ENCODE measurements around the gene C14orf119.

Gene C14orf119

GRCh38 chr14:23110579-23111365 is 15.5 kb downstream of the C14orf119 start:
- DNase-seq, result no peak

DNA sequence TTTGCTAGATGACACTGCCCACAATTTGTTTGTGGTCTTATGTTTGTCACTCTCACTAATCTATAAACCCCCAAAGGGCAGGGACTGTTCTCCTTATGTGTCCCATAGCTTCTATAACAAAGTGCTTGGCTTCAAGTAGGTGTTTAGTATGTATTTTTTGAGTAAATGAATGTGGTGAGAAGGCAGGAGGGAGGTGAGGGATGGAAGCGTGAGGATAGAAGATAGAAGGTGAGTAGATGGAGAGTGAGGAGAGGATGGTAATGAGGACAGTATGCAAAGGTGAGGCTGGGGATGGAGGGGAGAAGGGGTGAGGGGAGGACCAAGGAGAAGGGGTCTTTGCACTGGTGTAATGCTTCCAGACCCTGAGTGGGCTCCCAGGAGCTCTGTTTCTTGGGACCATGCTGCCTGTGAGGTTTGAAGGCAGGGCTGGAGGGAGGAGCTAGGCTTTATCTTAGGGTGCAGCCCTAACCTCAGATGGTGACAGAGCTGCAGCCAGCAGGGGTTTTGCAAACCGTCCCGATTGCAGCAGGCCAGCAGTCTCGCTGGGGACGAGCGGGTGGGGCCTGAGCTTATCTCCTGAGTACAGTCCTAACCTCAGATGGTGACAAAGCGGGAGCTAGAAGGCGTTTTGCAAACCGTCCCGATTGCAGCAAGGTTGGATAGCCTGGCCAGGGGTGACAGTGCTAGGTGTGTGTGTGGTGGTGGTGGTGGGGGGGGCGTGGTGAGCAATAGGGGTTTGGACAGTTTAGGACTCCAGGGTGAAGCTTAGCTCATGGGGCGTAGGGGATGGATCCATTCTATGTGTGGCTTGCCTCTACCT is 17.3 kb downstream of the C14orf119 start:
- no peak for DNase-seq

DNA sequence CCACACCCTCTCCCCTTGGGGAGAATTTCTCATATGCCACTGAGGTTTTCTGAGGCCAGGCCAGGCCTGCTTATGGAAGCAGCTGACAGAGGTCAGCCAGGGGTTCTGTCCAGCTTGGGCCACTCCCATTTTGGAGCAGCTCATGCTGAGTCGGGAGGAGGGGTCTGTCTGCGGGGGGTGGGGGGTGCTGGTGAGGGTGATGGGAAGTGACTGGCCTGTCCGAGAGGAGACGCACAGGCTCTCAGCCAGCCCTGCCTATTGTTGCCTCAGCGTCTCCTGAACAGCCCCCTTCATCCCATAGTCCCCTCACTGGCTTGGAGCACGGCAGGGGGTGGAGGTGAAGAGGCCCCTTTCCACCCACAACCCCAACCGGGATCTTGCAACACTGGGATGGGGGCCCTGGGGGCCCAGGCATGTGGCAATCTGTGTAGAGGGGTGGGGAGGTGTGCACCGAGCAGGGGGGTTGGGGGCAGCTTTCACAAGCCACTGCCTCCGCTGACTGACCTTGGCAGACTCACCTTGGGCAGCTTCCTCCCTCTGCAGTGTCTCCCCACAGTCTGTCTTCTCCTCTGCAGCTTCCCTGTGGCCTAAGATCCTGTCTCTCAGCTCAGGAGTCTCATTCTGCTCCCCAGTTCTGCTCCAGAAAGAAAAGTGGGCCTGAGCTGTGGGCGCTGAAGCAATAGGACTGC is 18.3 kb downstream of the C14orf119 start:
- DNase-seq, result no peak

DNA sequence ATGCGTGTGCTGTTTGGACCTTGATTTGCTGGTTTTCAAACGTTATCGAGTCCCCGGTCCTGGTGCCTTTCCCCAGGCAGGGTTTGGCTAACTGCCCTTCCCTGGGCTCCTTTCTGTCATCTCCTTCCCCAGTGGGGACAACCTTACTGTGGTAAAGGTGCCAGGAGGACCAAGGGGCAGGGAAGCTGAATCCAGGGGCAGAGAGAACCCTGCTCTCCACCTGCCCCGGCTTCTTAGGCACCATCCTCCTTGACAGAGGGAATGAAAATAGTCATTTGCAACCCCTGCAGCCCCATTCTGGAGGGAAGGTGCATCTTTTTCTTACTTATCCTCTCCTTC is 18.8 kb downstream of the C14orf119 start:
- no peak for DNase-seq

- DNase-seq, result no peak
These were observed 19.3 kb downstream of the C14orf119 start for GRCh38 chr14:23114669-23115038.

- no peak for DNase-seq
These were observed 19.9 kb downstream of the C14orf119 start for GRCh38 chr14:23115039-23115731.

GRCh38 chr14:23115918-23116317 is 20.6 kb downstream of the C14orf119 start:
- DNase-seq, result no peak

- no peak for DNase-seq
These were observed 22.2 kb downstream of the C14orf119 start for GRCh38 chr14:23117371-23118020.

GRCh38 chr14:23118506-23119362 is 23.4 kb downstream of the C14orf119 start, which contains the start of gene CEBPE:
CEBPE (minus strand) TSS chr14:23119255; CDS start chr14:23119091, 164 bp downstream.
- DNase-seq, result no peak

- peak; percentile 71 for DNase-seq
These were observed 24.3 kb downstream of the C14orf119 start for GRCh38 chr14:23119363-23120327.

DNA sequence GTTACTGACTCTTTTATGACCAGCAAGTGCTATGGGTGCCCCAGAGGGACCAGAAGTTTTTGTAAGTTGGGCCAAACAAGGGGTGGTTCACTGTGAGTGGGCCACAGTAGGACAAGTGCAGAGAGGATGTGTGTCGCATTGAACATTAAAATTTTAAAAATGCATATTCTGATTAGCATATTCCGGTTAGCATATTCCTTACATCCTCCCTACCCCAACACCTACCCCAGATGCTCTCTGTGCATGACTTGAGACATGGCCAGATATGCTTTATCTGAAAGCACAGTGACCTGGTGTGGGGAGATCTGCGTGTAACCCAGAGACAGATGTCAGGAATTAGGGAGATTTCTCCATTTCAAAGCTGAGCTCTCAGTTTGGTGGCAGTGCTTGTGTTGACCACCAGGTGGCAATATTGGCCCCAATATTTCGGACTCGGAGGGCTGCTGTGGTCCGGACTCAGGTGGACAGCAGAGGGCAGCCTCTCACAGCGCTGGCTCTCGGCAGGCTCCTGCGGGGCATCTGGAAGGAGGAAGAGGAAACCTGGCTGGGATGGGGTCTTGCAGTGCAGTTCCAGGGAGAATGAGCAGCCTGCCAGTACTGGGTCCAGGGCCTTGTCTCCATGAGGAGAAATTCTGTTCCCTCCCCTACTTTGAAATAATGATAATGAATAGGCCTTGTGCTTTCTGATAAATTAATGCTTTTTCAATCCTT is 25.4 kb downstream of the C14orf119 start:
- peak; percentile 84 for DNase-seq

DNA sequence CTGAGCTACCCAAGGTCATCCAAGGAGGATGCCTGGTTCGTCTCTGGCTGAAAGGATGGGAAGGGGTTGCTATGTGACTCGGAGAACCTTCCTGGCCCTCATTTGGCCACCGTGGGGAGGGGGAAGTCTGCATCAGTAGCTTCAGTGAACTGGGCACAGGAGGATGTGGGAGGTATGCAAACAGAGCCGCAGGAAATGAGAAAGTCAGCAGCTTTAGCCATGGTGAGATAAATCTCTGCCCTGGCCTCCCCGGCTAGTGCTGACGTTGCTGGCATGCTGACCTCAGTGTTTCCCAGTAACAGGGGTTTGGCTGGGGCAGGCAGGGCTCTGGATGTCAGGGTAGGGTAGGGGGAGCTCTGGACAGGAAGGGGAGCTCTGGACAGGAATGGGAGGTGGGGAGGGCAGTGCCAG is 26.1 kb downstream of the C14orf119 start:
- DNase-seq, result peak; percentile 13

GRCh38 chr14:23122086-23122485 is 26.8 kb downstream of the C14orf119 start:
- DNase-seq, result no peak

DNA sequence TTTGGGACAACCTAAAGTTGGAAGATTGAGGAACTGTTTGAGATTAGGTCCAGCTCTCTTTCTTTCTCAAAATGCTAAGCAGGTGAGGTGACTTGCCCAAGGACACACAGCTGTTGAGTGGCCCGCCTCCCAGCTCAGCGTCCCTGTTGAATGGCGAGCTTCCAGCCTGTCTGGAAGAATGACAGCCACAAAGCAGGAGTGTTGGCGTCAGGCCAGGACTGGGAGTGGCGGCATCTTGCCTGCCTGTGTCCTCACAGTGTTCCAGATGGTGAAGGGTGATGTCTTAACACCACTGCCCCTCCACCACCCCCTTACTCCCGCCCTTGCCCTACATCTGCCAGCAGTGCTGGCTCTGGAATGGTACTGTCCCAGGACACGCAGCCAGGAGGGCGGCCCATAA is 28.1 kb downstream of the C14orf119 start:
- no peak for DNase-seq

GRCh38 chr14:23124337-23124954 is 29.1 kb downstream of the C14orf119 start:
- DNase-seq, result no peak

GRCh38 chr14:23125011-23125410 is 29.7 kb downstream of the C14orf119 start:
- no peak for DNase-seq

- DNase-seq, result no peak
These were observed 30.7 kb downstream of the C14orf119 start for GRCh38 chr14:23125933-23126524.

- DNase-seq, result no peak
These were observed 31.4 kb downstream of the C14orf119 start for GRCh38 chr14:23126548-23127278.

Measured in CD4-positive, alpha-beta T cell treated with Interleukin-17A for 4 hours (primary cell).